HCT116 (cell line): ENCODE measurements around the gene PRSS33. TPM values are rescaled to one million over a fixed set of nuclear protein-coding genes. Genes with fewer than 3 reads are reported as not detected.

Source experiments
- ATAC-seq: fragments of 200-7000 bp; cut with Tn5 transposase; 2 replicates; pipeline ENCODE4 v1.9.1; 2020; ENCODE audit warnings: mild to moderate bottlenecking, moderate library complexity
- BruUV-seq: library from RNA; stranded (reverse); fragments of 400-500 nt; replicated peaks from 2 replicates; lab custom pipeline; 2021; lab: Mats Ljungman, UMichigan
- CTCF ChIA-PET: fragments of 300-600 bp; sonication (Branson Sonifier 250); formaldehyde crosslinking; loops from one replicate; lab custom pipeline; 2021; ENCODE audit warnings: antibody characterized with exemption; lab: Charles Lee
- POLR2A ChIA-PET: fragments of 300-600, 350-600 bp; sonication (Branson Sonifier 250); formaldehyde crosslinking; loops from one replicate; lab custom pipeline; 2021; ENCODE audit warnings: antibody characterized with exemption; lab: Charles Lee
- RAD21 ChIA-PET, 2 experiments: fragments of 300-600 bp; sonication (Branson Sonifier 250); formaldehyde crosslinking; loops; one replicate each; lab custom pipeline; 2023; ENCODE audit warnings: low total read pairs in 2 of 2; ENCODE audit not compliant: uncharacterized antibody in 2 of 2, unreplicated experiment in 2 of 2, low non-redundant PET in 1 of 2; lab: Charles Lee
- DNase-seq: peaks from one replicate; pipeline ENCODE4 v3.0.0-alpha.2; 2010; ENCODE audit warnings: low read depth, low spot score
- H2AFZ ChIP-seq: fragments of 200-600 bp; shearing (Covaris generic), sonication (generic); 2 replicates; pipeline ENCODE4 v1.6.1; 2017; ENCODE audit warnings: low read depth, mixed run types, mixed read lengths, antibody characterized with exemption, low read length; ENCODE audit not compliant: poor library complexity, severe bottlenecking
- H3K27ac ChIP-seq: 2 replicates; pipeline ENCODE4 v1.5.1; 2012; ENCODE audit warnings: low read depth, low read length
- H3K27me3 ChIP-seq: fragments of 200-600 bp; sonication (generic); 2 replicates; pipeline ENCODE4 v1.6.1; 2016; ENCODE audit warnings: mixed run types, low read length, mixed read lengths; ENCODE audit not compliant: insufficient read depth
- H3K36me3 ChIP-seq, 2 experiments: fragments of 200-500 bp in 1 of 2; fragments of 200-600 bp in 1 of 2; sonication (Bioruptor generic) in 1 of 2; sonication (generic) in 1 of 2; 2 replicates each; pipeline versions ENCODE4 v1.5.1 to v1.6.1; 2014 to 2016; ENCODE audit warnings: low read length in 2 of 2, inconsistent platforms in 1 of 2, mixed read lengths in 1 of 2, mixed run types in 1 of 2; ENCODE audit not compliant: insufficient read depth in 2 of 2, control insufficient read depth in 1 of 2
- H3K4me1 ChIP-seq, 2 experiments: fragments of 200-600 bp in 1 of 2; sonication (generic) in 1 of 2; 2 replicates each; pipeline versions ENCODE4 v1.5.1 to v1.6.1; 2012 to 2017; ENCODE audit warnings: low read length in 2 of 2, inconsistent platforms in 1 of 2, mild to moderate bottlenecking in 1 of 2, mixed read lengths in 1 of 2, mixed run types in 1 of 2, moderate library complexity in 1 of 2; ENCODE audit not compliant: insufficient read depth in 2 of 2, control insufficient read depth in 1 of 2
- H3K4me2 ChIP-seq: fragments of 200-600 bp; sonication (generic); 2 replicates; pipeline ENCODE4 v1.6.1; 2017; ENCODE audit warnings: mixed run types, low read length, mixed read lengths
- H3K4me3 ChIP-seq, 2 experiments: fragments of 200-600 bp in 1 of 2; sonication (generic) in 1 of 2; replicated peaks in 1 of 2; 2 replicates each; pipeline ENCODE4 v1.5.1; 2011 to 2016; ENCODE audit warnings: low read length in 2 of 2, control low read depth in 1 of 2, low read depth in 1 of 2, mild to moderate bottlenecking in 1 of 2, mixed read lengths in 1 of 2, mixed run types in 1 of 2
- H3K79me2 ChIP-seq: fragments of 200-600 bp; sonication (generic); 2 replicates; pipeline ENCODE4 v1.6.1; 2017; ENCODE audit warnings: mild to moderate bottlenecking, mixed run types, low read length, moderate library complexity, mixed read lengths; ENCODE audit not compliant: insufficient read depth
- H3K9ac ChIP-seq: fragments of 200-600 bp; sonication (generic); 2 replicates; pipeline ENCODE4 v1.6.1; 2016; ENCODE audit warnings: low read length, mixed read lengths
- H3K9me2 ChIP-seq: fragments of 200-600 bp; sonication (generic), shearing (Covaris generic); 2 replicates; pipeline ENCODE4 v1.6.1; 2017; ENCODE audit warnings: mixed run types, mild to moderate bottlenecking, moderate library complexity; ENCODE audit not compliant: insufficient read depth
- H3K9me3 ChIP-seq, 2 experiments: fragments of 200-500 bp in 1 of 2; fragments of 200-600 bp in 1 of 2; sonication (Bioruptor generic) in 1 of 2; sonication (generic) in 1 of 2; 2 replicates each; pipeline ENCODE4 v1.6.1; 2014 to 2017; ENCODE audit warnings: low read length in 2 of 2, mixed read lengths in 2 of 2, inconsistent platforms in 1 of 2, low read depth in 1 of 2, mild to moderate bottlenecking in 1 of 2, mixed run types in 1 of 2, moderate library complexity in 1 of 2; ENCODE audit not compliant: control insufficient read depth in 1 of 2, insufficient read depth in 1 of 2
- H4K20me1 ChIP-seq: fragments of 200-600 bp; sonication (generic), shearing (Covaris generic); 2 replicates; pipeline ENCODE4 v1.6.1; 2017; ENCODE audit warnings: mixed run types, mild to moderate bottlenecking, moderate library complexity; ENCODE audit not compliant: insufficient read depth
- CTCF ChIP-seq, 3 experiments: fragments of 200-600 bp in 1 of 3; sonication (generic) in 1 of 3; IDR thresholded peaks in 2 of 3; conservative IDR thresholded peaks in 1 of 3; 2 replicates each; pipeline ENCODE4 v1.5.1; 2012 to 2017; ENCODE audit warnings: low read depth in 2 of 3, low read length in 2 of 3, antibody characterized with exemption in 1 of 3, borderline replicate concordance in 1 of 3, control low read depth in 1 of 3, mild to moderate bottlenecking in 1 of 3, mixed read lengths in 1 of 3, mixed run types in 1 of 3, moderate library complexity in 1 of 3; ENCODE audit not compliant: insufficient read depth in 1 of 3
- JUND ChIP-seq: IDR thresholded peaks from 2 replicates; pipeline ENCODE4 v1.6.1; 2012
- MAX ChIP-seq: IDR thresholded peaks from 2 replicates; pipeline ENCODE4 v1.6.1; 2012
- SP1 ChIP-seq: IDR thresholded peaks from 2 replicates; pipeline ENCODE4 v1.6.1; 2012; ENCODE audit warnings: low read depth
- ZNF274 ChIP-seq: fragments of 200-500 bp; sonication (Bioruptor generic); IDR thresholded peaks from 2 replicates; pipeline ENCODE4 v1.6.1; 2014; ENCODE audit warnings: mild to moderate bottlenecking, low read depth, low read length, inconsistent platforms
- intact Hi-C: fragments of 100-400 bp; cut with micrococcal nuclease; formaldehyde crosslinking; loops from 2 replicates; pipeline ENCODE4 v1.10.0; 2022
- total RNA-seq: library from RNA; stranded (reverse); gene quantifications from one replicate; pipeline ENCODE4 v1.2.1, GENCODE V29; 2021; ENCODE audit not compliant: unreplicated experiment

PRSS33 gene
- total RNA-seq, 1 experiment from 2014 or later = not detected

- H3K4me3 ChIP-seq = no peak overlapping the region
- no peak overlapping the region for H2AFZ ChIP-seq
- peaks cover 0 to 8% of the 10 kb centered on the region in 2 experiments; a peak in 2 of 4 replicates for H3K4me1 ChIP-seq
- no peak overlapping the region for H3K9ac ChIP-seq
- ChIA-PET RAD21 (no interaction called here), POLR2A (interaction anchor here (0.7 kb wide), 1 partner anchor 36 kb away, joined by 5 read pairs; no protein-coding TSS in a partner anchor), CTCF (no interaction called here)
- H3K4me2 ChIP-seq = no peak overlapping the region
- ATAC-seq = no peak
- no peaks in the 10 kb centered on the region for H3K27me3 ChIP-seq
- TF ChIP-seq SP1 (no peak), ZNF274 (no peak)
- H4K20me1 ChIP-seq = no peaks in the 10 kb centered on the region
- H3K79me2 ChIP-seq = no peaks in the 10 kb centered on the region
- no TSS peak for BruUV-seq
- H3K9me3 ChIP-seq = no peaks in the 10 kb centered on the region
- H3K36me3 ChIP-seq = no peaks in the 10 kb centered on the region
- H3K27ac ChIP-seq = no peak overlapping the region
- DNase-seq = no peak
- H3K9me2 ChIP-seq = no peaks in the 10 kb centered on the region
- intact Hi-C loops = no loop called here
Observed at GRCh38 chr16:2742323-2743006, 44.9 kb downstream of the PRSS33 start.

- Histone ChIP-seq H3K9ac (no peak overlapping the region), H3K4me3 (no peak overlapping the region), H3K79me2 (no peaks in the 10 kb centered on the region), H3K4me2 (no peak overlapping the region), H3K27ac (no peak overlapping the region), H2AFZ (no peak overlapping the region), H3K4me1 (peaks cover 0 to 8% of the 10 kb centered on the region in 2 experiments; a peak in 2 of 4 replicates), H3K27me3 (no peaks in the 10 kb centered on the region), H3K36me3 (no peaks in the 10 kb centered on the region), H4K20me1 (no peaks in the 10 kb centered on the region), H3K9me3 (no peaks in the 10 kb centered on the region), H3K9me2 (no peaks in the 10 kb centered on the region)
- DNase-seq = no peak
- ChIA-PET POLR2A (interaction anchor here (1.3 kb wide), 1 partner anchor 10 kb away, joined by 4 read pairs; no protein-coding TSS in a partner anchor), CTCF (no interaction called here), RAD21 (no interaction called here)
- no peak for ATAC-seq
- intact Hi-C loops = no loop called here
- no TSS peak for BruUV-seq
- TF ChIP-seq JUND (no peak), CTCF (IDR thresholded peaks at IDR 0.05 in 2 of 3, conservative IDR thresholded peaks at IDR 0.05 in 1 of 3; ENCODE audit: borderline replicate concordance in 1 of 3, insufficient read depth in 1 of 3, low read depth in 2 of 3, low read length in 2 of 3) (no peak), MAX (no peak)
Observed at GRCh38 chr16:2741168-2741567, 46.2 kb downstream of the PRSS33 start.
